GM18520 (cell line): Measurements from ENCODE around the gene DCAF6.

ENCODE experiments used
- ATAC-seq: cut with Tn5 transposase; IDR thresholded peaks from one replicate; pipeline ENCODE4 v1.9.1; 2021; ENCODE audit not compliant: unreplicated experiment

Gene DCAF6

DNA sequence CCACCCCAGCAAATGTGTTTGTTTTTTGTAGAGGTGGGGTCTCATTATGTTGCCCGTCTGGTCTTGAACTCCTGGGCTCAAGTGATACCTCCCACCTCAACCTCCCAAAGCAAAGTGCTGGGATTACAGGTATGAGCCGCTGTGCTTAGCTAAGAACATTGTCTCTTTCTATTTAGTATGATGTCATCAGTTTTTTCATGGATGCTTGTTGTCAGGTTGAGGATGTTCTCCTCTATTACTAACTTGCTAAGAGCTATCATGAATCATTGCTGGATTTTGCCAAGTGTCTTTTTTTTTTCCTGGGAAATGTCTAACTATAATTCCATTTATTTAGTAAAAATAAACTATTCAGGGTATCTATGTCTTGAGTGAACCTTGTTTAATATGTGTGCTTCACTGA is 19.4 kb downstream of the DCAF6 start:
- no peak for ATAC-seq

DNA sequence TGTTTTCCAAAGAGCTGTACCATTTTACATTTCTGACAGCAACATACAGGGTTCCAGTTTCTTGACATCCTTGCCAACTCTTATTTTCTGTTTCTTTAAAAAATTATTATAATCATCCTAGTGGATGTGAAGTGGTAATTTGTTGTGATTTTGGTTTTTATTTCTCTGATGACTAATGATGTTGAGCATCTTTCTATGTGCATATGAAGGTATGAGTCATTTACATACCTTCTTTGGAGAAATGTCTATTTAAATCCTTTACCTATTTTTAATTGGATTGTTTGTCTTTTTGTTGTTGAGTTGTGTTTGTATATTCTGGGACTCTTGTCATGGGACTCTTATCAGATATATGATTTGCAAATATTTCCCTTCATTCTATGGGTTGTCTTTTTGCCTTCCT is 21.2 kb downstream of the DCAF6 start:
- ATAC-seq, result no peak

GRCh38 chr1:167964646-167965045 is 28.2 kb downstream of the DCAF6 start:
- no peak for ATAC-seq

DNA sequence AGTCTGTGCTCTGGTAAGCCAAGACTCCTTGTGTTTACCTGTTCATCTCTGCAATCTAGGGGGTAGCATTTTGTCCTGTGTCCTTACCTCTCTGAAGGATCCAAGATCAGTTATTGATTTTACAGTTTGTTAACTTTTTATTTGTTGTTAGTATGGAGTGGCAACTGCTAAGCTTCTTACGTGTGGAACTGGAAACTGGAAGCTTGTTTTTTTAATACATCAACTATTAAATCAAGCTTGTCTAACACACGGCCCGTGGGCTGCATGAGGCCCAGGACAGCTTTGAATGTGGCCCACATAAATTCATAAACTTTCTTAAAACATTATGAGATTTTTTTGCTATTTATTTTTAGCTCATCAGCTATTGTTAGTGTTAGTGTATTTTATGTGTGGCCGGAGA is 29.6 kb downstream of the DCAF6 start:
- ATAC-seq, result no peak

DNA sequence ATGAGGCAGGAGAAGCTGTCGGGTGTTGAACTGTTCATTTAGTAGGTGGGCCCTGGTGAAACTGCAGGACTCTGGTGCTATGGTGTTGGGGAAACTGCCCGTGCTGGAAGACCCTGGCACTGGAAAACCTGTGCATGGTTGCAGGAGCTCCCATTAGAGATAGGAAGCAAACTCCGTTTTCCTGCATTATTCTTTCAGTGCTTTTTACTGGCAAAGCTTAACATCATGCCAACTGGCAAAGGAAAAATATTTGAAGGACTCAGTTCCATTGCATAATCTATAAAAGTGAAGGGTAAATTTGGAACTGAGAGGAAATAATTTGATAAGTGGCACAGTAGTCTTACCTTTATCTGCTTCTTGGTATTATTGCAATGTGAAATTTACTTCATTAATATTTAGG is 32.1 kb downstream of the DCAF6 start:
- no peak for ATAC-seq

DNA sequence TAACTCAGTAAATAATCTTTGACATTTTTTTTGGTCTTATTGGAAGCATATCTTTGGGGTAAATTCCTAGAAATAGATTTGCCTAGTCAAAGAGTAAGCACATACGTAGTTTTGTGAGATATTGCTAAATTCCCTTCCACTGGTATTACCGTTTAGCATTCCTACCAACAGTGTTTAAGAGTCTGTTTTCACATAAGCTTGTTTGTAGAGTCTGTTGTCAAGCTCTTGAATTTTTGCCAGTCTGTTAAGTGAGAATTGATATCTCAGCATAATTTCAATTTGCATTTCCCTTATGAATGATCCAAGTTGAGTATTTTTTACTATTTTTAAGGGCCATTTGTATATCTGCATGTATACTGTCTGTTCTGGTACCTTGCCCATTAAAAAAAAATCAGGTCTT is 37.3 kb downstream of the DCAF6 start:
- no peak for ATAC-seq

DNA sequence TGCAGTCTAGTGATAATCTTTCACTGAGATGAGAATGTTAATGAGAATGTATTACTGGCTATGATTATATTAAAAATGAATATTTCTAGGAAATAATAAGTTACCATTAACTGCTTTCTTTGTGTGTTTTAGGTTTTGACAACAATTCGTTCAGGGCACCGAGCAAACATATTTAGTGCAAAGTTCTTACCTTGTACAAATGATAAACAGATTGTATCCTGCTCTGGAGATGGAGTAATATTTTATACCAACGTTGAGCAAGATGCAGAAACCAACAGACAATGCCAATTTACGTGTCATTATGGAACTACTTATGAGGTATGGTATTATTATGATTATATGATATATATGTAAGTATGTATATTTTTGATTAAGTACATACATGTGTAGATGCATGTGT is 38.2 kb downstream of the DCAF6 start:
- ATAC-seq, result no peak

DNA sequence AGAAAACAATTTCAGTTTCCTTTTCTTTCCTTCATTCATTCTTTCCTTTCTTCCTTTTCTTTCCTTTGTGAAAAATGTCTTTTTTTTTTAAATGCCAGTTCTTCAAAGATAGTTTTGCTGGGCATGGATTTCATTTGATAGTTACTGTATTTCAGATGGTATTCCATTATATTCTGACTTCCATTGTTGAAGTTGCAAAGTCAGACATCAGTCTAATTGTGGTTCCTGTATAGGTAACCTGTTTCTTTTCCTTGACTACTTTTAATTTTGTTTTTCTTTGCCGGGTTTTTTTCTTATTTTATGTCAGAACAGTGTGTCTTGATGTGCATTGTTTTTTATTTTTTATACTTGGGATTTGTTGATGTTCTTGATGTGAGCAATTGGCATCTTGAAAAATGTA is 40.8 kb downstream of the DCAF6 start:
- ATAC-seq, result no peak

- no peak for ATAC-seq
Observed at GRCh38 chr1:167981933-167982332, 45.5 kb downstream of the DCAF6 start.

DNA sequence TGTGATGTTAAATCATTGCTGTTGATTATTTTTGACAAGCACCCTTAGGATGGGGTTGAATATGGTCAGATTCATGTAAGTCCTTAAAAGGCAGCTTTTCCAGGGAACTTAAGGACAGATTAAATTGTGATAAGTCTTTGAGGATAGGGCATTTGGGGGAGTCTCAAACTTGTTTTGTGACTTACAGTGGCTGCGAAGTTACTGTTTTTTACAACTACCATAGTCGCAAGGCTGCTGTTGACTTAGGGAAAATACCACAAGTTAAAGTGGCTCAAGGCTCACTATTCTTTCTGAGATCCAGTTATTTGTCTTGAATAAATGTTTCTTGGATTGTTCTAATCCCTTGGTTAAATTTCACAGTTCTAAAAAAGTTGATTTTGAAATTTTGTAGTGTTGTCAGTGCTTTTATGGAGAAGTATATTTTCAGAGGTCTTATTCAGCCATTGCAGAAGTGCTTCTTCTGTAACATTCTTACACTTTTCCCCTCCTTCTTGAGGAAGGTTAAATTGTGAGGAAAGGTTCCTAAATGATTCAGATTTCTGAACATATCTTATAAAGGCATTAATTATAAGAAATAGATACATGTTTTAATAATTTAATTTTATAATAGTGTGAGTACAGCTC is 47.4 kb downstream of the DCAF6 start:
- ATAC-seq, result no peak

DNA sequence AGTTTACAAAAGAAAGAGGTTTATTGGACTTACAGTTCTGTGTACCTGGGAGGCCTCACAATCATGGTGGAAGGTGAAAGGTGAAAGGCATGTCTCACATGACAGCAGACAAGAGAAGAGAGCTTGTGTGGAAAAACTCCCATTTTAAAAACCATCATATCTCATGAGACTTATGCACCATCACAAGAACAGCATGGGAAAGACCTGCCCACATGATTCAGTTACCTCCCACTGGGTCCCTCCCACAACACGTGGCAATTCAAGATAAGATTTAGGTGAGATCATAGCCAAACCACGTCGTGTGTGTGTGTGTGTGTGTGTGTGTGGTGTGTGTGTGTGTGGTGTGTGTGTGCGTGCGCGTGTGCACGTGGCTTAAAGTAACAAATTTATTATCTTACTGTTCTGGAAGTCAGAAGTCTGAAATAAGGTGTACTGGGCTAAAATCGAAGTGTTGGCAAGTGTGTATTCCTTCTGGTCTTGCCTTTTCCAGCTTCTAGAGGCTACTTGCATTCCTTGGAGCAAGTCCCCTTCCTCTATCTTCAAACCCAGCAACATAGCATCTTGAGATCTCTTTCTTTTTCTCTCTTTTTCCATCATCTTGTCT is 48.5 kb downstream of the DCAF6 start:
- ATAC-seq, result no peak

DNA sequence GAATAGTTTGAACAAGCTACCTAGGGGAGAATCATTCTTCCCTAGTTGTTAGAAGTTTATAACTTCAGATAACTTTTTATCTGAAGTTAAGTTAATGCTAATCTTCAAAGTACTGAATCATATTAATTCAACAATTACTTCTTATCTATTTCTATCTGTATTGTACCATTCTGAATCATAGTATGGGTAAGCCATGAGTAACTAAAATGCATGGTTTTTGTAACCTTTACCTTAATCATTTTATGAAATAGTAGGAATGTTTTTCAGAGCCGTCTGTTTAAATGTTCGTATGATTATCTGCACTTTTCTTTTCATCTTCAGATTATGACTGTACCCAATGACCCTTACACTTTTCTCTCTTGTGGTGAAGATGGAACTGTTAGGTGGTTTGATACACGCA is 50.7 kb downstream of the DCAF6 start:
- no peak for ATAC-seq

- ATAC-seq, result no peak
Observed at GRCh38 chr1:167991546-167991945, 55.1 kb downstream of the DCAF6 start.

DNA sequence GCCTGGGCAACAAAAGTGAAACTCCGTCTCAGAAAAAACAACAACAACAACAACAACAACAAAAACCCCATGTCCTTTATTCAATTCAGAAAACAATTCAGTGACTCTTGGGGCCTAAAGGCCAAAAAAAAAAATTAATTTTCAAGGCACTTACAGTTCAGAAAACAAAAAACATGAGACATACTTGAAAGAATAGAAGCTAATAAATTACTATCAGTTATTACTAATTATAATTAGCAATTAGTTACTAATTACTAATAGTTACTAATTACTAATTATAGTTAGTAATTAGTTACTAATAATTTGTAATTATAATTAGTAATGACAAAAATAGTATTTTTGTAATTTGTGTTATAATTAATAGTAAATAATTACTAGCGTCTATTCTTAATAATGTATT is 57.2 kb downstream of the DCAF6 start:
- no peak for ATAC-seq

- no peak for ATAC-seq
Observed at GRCh38 chr1:167994560-167994959, 58.1 kb downstream of the DCAF6 start.

DNA sequence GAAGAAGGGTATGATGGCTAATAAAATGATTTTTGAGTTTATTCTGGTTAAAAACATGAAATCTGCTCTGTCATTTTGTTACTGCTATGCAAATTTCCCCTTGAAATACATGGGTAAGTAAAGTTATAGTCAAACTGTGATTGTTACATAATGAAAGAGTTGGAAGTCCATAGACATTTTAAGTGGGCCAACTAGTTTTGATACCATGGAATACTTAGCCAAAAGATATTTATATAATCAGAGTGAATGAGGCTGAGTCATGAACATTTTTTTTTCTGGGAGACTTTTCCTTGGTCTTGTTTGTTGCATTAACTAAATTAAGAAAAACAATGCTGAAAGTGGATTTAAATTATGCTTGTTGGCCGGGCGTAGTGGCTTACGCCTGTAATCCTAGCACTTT is 58.6 kb downstream of the DCAF6 start:
- ATAC-seq, result no peak

- ATAC-seq, result no peak
Observed at GRCh38 chr1:167996266-167996665, 59.8 kb downstream of the DCAF6 start.

- no peak for ATAC-seq
Observed at GRCh38 chr1:167997037-167997575, 60.6 kb downstream of the DCAF6 start.

GRCh38 chr1:167999877-168000276 is 63.4 kb downstream of the DCAF6 start:
- ATAC-seq, result no peak

DNA sequence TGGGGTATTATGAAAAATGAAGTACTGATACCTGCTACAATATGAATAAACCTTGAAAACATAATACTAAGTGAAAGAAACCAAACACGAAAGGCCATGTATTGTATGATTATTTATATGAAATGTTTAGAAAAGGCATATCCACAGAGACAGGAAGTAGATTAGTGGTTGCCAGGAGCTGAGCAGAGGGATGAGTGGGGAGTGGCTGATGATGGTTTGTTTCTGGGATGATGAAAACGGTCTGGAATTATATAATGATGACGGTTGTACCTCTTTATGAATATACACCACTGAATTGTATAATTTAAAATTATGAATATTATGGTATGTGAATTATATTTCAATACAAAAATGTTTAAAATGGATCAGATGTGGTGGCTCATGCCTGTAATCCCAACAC is 64.2 kb downstream of the DCAF6 start:
- ATAC-seq, result no peak

DNA sequence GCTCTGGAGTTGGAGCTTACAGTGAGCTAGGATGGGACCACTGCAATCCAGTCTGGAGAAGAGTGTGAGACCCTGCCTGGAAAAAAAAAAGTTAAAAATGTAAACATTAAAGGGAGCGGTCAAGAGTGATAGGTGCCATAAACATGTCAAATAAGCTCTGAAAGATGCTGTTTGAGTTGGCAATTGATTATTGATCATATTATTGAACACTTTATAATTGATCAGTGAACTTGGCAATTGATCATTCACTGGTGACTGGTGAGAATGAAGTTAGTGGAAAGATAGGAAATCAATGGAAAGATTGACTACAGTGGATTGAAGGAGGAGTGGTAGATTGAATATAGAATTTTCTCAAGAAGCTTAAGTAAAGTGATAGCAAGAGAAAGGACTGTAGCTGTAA is 64.7 kb downstream of the DCAF6 start:
- ATAC-seq, result no peak

GRCh38 chr1:168004531-168004930 is 68.0 kb downstream of the DCAF6 start:
- no peak for ATAC-seq

DNA sequence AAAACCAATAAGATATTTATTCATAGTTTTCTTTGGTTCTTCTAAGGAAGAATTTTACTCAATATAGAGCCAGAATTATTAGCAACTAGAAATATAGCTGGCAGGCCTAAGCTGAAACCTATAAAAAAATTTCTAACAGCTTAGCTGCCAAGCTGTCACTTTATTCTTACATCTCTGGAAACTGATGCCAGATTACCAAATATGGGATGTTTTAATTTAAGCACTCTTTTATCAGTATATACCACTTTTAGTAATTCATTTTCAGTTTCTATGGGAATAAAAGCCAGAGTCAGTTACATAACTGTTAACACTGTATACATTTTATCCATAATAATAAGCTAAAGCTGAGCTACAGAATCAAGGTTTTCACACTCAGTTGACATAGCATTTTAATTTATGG is 69.0 kb downstream of the DCAF6 start:
- ATAC-seq, result no peak
